T-helper 2 cell treated with Interferon-gamma antibody and Interleukin-4, amounts not matched to agents 100 ng/mL and 5 ng/mL, for 36 hours (primary cell): ENCODE data around the gene TAS2R5. TPM values are rescaled to one million over a fixed set of nuclear protein-coding genes. Genes with fewer than 3 reads are reported as not detected.
"Not testable (repeated sequence)": the region's sequence is repeated elsewhere in the genome, so short reads cannot be mapped to it uniquely, and the experiment has no call there.

Experiments used
- intact Hi-C: fragments of 100-400 bp; cut with micrococcal nuclease; formaldehyde crosslinking; loops from one replicate; pipeline ENCODE4 v1.15.1; 2023
- total RNA-seq: library from RNA; stranded (reverse); gene quantifications from 2 replicates; pipeline ENCODE4 v1.2.3, GENCODE V29; 2022

The TAS2R5 gene, protein sequence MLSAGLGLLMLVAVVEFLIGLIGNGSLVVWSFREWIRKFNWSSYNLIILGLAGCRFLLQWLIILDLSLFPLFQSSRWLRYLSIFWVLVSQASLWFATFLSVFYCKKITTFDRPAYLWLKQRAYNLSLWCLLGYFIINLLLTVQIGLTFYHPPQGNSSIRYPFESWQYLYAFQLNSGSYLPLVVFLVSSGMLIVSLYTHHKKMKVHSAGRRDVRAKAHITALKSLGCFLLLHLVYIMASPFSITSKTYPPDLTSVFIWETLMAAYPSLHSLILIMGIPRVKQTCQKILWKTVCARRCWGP
- 0.55 and 0.64 TPM in 2 replicates for total RNA-seq

DNA sequence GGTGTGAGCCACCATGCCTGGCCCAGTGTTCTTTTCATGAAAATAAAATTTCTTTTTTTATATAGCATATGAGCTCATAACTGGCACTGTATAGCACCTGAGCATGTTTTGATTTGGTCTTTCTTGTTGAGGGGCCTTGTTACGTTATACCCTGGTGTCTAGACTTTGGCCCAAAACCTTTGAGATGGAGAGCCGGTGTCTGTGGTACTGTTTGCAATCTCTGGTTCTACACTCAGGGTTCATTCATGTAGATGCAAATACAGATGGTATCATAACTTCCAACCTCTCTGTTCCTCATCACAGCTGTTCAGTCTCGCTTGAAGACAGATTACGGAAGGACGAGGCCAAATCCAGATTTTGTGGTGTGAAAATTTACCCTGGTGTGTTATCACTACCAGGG, at the start of gene TAS2R5:
TAS2R5 (plus strand) TSS at position 301 of the 400 bp plus-strand sequence. CDS start 145 bp downstream, outside the sequence.
- intact Hi-C loops: no loop called here

DNA sequence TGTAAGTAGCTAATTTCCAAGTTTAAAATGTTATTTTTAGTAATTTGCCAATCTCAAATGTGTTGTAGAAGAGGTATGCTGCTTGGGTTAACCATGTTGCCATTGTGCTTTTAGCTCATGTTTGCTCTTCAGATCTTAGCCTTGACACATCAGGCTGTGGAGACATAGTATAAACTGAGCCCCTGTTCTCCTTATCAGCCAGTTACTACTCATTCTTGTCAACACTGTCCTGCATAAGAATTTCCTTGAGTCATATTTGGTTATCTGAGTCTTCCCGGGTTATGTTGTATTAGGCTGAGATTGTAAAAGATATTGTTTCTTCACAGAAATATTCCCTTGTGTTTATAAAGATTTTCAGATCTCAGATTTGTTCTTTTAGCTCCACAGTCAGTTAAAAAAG, 47.8 kb upstream of the TAS2R5 start:
- intact Hi-C loops: no loop called here

DNA sequence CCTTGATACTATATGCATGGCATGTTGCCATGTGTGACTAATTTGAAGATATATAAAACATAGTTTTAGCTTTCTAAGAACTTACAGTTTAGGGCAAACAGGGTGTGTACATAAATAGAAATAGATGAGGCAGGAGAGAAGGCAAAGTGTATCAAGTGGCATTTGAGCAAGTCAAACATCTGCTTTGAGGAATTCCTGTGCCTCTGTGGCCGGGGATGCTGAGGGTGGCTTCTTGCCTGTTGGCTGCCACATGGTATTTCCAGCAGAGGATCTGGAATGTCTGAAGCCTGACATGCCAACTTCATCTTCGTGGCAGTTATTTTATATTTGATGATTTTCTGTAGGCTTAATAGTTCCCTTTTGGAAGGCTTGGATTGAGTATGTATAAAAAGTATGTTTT, 45.9 kb upstream of the TAS2R5 start:
- intact Hi-C loops: no loop called here

DNA sequence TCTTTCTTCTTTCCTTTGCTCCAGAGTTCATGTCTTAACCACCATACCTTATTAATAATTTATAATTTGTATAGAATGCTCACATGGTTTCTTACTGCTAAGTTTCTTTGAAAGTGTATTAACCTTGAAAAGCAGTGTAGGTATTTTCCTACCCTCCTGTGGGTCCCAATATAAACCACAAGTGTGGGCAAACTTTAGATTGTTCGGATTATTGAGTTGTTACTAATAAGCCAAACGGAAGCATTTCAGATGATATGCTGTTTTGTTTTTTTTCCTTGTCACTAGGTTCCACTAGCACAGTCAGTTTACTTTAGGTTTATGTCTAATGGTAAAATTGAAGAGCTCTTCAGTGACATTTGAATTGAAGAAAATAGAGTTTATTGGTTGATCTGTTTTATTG, 41.6 kb upstream of the TAS2R5 start:
- intact Hi-C loops: no loop called here

DNA sequence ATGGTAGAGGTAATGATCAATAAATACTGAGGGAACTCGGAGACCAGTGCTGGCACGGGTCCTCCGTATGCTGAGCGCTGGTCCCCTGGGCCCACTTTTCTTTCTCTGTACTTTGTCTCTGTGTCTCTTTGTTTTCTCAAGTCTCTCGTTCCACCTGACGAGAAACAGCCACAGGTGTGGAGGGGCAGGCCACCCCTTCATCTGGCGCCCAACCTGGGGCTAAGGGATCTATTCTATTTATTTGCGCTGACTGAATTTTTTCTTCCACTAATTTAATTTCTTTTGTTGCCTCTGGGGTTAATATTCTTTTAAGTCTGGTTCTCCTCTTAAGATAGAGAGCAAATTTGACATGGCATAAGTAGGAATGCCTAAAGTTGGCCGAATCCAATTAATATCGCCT, 38.1 kb upstream of the TAS2R5 start:
- intact Hi-C loops: not testable (repeated sequence)

DNA sequence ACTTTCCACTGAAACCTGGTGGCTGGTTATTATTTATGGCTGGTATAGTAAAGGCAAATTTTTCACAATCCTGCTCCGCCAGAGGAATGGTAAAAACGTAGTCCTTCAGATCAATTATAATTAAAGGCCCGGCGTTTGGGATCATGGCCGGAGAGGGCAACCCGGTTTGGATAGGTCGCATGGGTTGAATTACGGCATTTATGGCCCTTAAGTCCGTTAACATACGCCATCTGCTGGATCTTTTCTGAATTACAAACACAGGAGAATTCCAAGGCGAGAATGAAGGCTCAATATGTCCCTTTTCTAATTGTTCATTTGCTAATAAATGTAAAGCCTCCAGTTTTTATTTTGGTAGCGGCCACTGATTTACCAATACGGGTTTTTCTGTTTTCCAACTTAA, 37.4 kb upstream of the TAS2R5 start:
- intact Hi-C loops: no loop called here

DNA sequence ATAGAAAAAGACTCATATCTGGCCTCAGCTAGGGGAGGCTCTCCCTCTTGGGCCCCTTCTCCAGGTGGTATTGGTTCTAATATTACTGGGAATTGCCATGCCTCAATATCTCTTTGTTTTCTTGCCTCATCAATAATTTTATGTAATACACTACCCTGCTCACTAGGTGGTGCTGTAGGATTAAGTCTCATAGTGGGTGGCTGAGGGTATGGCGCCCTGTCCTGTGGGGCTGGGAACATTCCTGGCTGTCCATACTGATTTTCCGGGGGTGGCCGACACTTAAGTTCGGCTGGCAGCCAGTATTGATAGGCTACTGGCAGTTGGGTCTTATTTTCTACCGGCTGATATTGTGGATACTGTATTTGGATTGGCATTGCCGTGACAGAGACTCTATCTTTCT, 35.1 kb upstream of the TAS2R5 start:
- intact Hi-C loops: loop anchor here (1.0 kb wide), 1 partner anchor 31 kb away; no protein-coding TSS in a partner anchor

DNA sequence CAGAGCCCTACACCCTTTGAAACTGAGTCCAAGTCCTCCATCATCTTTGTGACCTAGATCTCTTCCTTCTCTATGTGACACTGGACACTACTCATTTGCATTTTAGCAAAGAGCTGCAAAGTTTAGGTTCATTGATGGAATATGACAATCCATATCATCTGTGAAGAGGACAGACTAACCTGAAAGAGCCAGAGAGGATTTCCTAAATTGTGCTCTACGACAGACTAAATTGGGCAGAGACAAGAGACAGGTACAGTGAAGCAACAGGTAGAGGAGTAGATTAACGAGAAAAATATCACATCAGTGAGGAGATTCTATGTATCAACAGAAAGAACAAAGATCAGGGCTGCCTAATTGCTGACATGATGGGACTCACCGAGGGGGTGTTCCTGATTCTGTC, 26.2 kb upstream of the TAS2R5 start, which contains the start of gene TAS2R3:
TAS2R3 (plus strand) TSS at position 301 of the 400 bp plus-strand sequence; CDS start at position 363, 62 bp downstream.
- intact Hi-C loops: no loop called here

DNA sequence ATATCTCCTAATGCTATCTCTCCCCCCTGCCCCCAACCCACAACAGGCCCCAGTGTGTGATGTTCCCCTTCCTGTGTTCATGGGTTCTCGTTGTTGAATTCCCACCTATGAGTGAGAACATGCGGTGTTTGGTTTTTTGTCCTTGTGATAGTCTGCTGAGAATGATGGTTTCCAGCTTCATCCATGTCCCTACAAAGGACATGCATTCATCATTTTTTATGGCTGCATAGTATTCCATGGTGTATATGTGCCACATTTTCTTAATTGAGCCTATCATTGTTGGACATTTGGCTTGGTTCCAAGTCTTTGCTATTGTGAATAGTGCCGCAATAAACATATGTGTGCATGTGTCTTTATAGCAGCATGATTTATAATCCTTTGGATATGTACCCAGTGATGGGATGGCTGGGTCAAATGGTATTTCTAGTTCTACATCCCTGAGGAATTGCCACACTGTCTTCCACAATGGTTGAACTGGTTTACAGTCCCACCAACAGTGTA, 19.9 kb upstream of the TAS2R5 start:
- intact Hi-C loops: not testable (repeated sequence)

DNA sequence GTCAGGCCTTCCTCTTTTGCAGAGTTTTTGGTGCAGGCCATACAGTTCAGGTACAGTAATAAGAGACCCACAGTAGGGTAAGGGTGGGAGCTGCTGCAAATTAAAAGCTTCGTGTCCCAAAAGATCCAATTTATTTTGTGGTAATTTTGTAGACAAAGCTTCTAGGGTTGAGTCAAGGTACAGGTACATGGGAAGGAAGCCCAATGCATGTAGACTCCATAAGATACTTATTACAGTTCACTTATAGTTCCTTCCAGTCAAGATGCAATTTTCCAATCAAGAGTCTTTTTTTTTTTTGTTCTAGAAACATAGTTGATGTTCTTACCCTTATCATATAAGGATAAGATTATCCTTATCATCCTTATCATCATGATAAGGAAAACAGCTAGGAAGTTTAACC, 13.6 kb upstream of the TAS2R5 start, which contains the start of gene TAS2R4:
TAS2R4 (plus strand) TSS at position 301 of the 400 bp plus-strand sequence. CDS start 1,815 bp downstream, outside the sequence.
- intact Hi-C loops: no loop called here

DNA sequence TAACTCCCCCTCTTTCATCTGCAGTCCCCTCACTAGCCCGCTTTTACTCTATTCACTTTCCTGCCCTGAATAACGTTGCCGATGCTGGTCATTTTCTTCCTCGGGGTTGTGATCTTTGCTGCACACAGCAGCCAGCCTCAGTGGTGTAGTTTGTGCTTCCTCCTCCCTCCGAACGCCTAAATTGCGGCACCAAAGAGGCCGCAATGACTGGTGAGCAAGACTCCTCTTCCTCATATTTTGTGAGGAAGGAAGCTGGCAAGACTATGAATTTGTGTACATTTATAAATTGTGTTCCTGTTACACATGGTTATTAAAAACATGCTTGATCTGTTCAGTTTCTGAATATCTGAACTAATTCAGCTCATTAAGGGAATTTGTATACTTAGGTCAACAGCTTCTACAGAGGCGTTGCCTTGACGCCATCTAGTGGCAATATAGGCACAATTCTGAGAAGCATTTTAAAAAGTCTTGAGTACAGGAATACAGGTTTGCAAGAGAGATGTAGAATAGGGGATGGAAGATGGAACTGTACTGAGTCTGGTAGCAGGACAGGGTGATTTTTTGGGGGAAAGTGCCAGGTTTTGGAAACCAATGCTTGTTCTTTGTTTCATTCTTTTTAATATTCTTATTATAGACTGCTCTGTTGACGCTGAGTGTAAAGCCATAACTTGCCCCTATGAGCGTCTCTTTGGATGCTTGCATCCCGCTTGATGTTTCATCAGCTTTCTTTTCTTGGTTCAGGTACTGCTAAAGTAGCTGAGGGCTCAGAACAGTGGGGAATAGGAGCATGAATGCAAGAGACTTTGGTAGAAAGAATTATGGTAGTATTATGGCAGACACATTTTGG, 4.1 kb upstream of the TAS2R5 start:
- intact Hi-C loops: loop anchor here (1.0 to 2.0 kb wide), 3 partner anchors 31 to 132 kb away; partner anchors contain the start of gene SSBP1

DNA sequence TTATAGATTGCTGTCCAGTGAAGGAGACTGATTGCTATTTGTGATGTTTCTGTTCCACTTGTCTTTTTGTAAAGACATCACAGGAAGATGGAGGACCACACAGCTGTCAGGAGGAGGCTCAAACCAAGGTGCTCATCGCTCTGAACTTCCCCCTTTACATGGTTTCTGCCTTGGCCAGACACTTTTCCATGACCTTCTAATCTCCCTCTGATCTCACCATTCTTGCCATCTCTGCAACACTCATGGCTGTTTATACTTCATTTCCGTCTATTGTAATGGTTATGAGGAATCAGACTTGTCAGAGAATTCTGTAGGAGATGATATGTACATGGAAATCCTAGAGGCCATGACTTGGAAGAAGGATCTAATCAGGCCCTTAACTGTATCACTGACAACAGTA, 1.7 kb upstream of the TAS2R5 start:
- intact Hi-C loops: no loop called here

DNA sequence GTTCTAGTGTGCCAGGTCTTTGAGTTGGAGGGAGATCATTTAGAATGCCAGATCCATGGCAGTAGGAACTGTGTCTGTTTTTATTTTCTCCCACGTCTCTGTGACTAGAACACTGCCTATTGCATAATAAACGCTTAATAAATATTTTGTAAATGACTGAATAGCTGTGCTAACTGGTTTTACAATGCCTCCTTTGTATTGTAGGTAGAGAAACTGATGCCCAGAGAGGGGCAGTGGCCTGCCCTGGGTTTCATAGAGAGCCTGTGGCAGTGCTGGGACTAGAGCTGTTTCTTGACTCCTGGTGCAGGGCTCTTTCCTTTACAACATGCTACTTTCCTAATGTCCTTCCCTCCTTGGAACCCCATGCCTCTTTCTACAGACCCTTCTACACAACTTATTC, 2.5 kb downstream of the TAS2R5 start:
- intact Hi-C loops: no loop called here

DNA sequence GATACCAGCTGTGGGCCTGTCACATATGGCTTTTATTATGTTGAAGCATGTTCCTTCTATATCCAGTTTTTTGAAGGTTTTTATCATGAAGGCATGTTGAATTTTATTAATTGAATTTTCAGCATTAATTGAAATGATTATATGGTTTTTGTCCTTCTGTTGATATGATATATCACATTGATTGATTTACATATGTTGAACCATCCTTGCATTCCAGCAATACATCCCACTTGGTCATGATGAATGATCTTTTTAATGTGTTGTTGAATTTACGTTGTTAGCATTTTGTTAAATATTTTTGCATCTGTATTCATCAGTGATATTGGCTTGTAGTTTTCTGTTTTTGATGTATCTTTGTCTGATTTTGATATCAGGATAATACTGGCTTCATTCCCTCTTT, 30.1 kb downstream of the TAS2R5 start:
- intact Hi-C loops: no loop called here

DNA sequence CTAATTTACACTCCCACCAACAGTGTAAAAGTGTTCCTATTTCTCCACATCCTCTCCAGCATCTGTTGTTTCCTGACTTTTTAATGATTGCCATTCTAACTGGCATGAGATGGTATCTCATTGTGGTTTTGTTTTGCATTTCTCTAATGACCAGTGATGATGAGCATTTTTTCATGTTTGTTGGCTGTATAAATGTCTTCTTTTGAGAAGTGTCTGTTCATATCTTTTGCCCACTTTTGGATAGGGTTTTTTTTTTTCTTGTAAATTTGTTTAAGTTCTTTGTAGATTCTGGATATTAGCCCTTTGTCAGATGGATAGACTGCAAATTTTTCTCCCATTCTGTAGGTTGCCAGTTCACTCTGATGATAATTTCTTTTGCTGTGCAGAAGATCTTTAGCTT, 32.4 kb downstream of the TAS2R5 start:
- intact Hi-C loops: not testable (repeated sequence)

DNA sequence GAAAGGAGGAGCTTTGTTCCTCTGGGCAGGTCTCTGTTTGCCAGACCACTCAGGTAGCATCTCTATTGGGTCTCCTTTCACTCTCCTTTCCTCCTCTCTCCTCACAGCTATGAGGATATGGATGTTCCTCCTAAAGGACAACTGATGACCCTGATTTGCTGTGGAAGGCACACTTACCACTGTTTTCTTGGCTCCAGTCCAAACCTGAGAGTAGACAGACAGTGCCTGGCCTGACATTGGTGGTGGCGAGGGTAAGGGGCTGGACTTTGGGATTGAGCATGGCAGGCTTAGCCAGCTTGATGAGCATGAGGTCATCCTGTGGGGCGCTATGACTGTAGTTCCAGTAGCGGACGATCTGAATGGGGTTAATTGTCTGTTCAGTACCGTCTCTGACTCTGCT, 47.7 kb downstream of the TAS2R5 start:
- intact Hi-C loops: no loop called here

DNA sequence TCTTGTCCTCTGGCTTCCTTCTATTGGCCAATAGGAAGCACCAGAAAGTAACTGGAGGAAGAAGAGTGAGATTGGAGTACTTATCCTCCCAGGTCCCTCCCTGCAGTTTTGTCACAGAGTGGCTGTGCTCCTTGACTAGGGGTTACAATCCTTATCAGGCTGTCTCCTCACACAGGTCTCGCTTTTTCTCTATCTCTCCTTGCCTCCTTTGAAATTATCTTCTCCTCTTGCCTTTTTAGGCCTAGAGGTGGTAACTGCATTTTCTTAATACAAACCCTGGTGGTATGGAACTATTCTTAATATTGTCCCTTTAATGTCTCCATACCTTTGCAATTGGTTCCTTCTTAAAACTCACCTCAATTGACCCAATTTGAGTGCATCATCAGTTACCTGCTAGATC, 48.6 kb downstream of the TAS2R5 start:
- intact Hi-C loops: no loop called here

DNA sequence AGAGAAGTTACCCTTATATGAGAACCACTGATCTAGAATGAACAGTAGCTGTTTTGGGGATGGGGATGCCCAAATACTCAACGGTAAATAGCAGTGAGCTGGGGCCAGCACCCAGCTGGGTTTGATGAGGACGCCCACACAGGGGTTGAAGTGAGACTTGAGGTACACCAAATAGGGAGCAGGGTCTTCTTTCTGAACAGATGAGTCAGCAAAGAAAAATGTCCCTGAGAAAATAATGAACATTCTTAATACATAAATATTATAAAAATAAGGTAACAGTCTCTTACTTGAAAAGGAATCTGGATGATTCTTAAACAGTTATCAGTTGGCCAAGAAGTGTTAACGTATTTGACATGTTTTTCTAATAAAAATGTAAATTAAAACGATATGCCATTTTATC, 49.2 kb downstream of the TAS2R5 start:
- intact Hi-C loops: no loop called here

DNA sequence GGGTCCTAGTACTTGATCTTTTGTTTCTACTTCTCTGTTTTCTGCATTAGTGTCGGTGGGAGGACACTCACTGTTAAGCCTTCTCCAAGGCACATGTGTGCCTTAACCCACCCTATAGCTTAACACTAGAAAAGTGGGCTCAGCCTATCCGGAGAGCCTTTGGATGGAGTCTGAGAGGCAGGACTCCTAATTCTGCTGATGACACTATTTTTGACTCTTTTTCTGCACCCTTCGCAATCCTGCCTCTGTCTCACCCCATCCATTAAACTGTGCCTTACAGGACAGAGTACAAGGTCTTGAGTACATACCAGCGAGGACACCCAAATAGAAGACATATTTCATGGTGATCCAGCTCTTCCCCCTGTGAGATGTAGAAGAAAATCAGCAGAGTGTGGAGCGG, 50.7 kb downstream of the TAS2R5 start:
- intact Hi-C loops: no loop called here
